Epithelial cell of umbilical artery (primary cell): ENCODE measurements around the gene JPH3. TPM values are rescaled to one million over a fixed set of nuclear protein-coding genes. Genes with fewer than 3 reads are reported as not detected.

Experiments used
- total RNA-seq: library from RNA; depleted of rRNA; stranded (reverse); fragments of >200 nt; gene quantifications from 2 replicates; pipeline ENCODE4 v1.2.3, GENCODE V29; 2014

JPH3 gene
- total RNA-seq: under 0.01 TPM in 1 of 2 replicates, not detected in the other

GRCh38 chr16:87602001-87602775, at the start of gene JPH3:
JPH3 (plus strand) TSS chr16:87602508; CDS start chr16:87603147, 639 bp downstream.

Other genes starting within 250 kb of the JPH3 start
- gene FBXO31, start 218.7 kb upstream of the JPH3 start, total RNA-seq: 14.6 and 54.4 TPM in 2 replicates
- gene MAP1LC3B, start 210.2 kb upstream of the JPH3 start, total RNA-seq: 17.2 and 25.8 TPM in 2 replicates
- gene ZCCHC14, start 109.5 kb upstream of the JPH3 start, total RNA-seq: 4.2 and 4.9 TPM in 2 replicates
- gene KLHDC4, start 163.5 kb downstream of the JPH3 start, total RNA-seq: 24.0 and 36.8 TPM in 2 replicates